Peyer's patch (tissue), 4 donors: ENCODE measurements around the gene TMTC4.

Experiments
- POLR2A ChIP-seq, 2 donors: fragments of 450-650 bp; IDR thresholded peaks; one replicate each; pipeline ENCODE4 v1.5.1; 2017; ENCODE audit warnings: antibody characterized with exemption in 2 of 2, mild to moderate bottlenecking in 2 of 2, moderate library complexity in 2 of 2
- TF ChIP-seq, protein P1 (sequence below), 6 experiments: fragments of 450-650 bp in 4 of 6; fragments of 200-600 bp in 2 of 6; sonication (generic) in 1 of 6; IDR thresholded peaks; one replicate each; pipeline ENCODE4 v1.5.1; 2017 to 2019; ENCODE audit warnings: antibody characterized with exemption in 6 of 6, mild to moderate bottlenecking in 3 of 6, moderate library complexity in 1 of 6

- TF ChIP-seq, protein P1, sequence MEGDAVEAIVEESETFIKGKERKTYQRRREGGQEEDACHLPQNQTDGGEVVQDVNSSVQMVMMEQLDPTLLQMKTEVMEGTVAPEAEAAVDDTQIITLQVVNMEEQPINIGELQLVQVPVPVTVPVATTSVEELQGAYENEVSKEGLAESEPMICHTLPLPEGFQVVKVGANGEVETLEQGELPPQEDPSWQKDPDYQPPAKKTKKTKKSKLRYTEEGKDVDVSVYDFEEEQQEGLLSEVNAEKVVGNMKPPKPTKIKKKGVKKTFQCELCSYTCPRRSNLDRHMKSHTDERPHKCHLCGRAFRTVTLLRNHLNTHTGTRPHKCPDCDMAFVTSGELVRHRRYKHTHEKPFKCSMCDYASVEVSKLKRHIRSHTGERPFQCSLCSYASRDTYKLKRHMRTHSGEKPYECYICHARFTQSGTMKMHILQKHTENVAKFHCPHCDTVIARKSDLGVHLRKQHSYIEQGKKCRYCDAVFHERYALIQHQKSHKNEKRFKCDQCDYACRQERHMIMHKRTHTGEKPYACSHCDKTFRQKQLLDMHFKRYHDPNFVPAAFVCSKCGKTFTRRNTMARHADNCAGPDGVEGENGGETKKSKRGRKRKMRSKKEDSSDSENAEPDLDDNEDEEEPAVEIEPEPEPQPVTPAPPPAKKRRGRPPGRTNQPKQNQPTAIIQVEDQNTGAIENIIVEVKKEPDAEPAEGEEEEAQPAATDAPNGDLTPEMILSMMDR (IDR thresholded peaks at IDR 0.05), result no peak
- TF ChIP-seq POLR2A (IDR thresholded peaks at IDR 0.05), result no peak
These were observed 29.2 kb downstream of the TMTC4 start for GRCh38 chr13:100645382-100645781.
